ENCODE measurements around the gene LRP10. TPM values are rescaled to one million over a fixed set of nuclear protein-coding genes. Genes with fewer than 3 reads are reported as not detected.
A peak's percentile ranks its signal among the peaks of the same experiment; 100 is the strongest.

LRP10 gene
- total and polyA plus RNA-seq, 2 donors (not counting 1 experiment from before 2014, with no cell fraction given), result 99.7 to 120 TPM

DNA sequence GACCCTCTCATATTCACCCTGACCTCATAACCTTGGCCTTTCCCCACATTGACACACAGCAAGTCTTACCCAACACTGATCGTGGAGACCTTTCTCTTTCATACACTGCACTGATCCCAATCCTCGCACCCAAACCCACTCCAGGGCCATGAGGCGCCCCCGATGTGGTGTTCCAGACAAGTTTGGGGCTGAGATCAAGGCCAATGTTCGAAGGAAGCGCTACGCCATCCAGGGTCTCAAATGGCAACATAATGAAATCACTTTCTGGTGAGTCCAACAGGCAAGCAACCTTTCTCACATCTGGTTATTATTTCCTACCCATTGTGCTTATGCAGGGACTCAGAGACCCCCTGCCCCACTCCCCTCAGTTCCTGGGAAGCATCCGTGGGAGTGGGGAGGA is 29.8 kb upstream of the LRP10 start:
- no peak overlapping the region for H3K27ac ChIP-seq (ENCODE audit: low read length in 2 of 2)
- Mint-ChIP-seq H3K4me1 (peaks cover 9% of the 10 kb centered on the region), H3K4me3 (no peak overlapping the region), H3K9me3 (ENCODE audit: insufficient read depth) (no peaks in the 10 kb centered on the region), H3K27ac (peak overlapping the region; percentile 5), H3K27me3 (peaks cover 4% of the 10 kb centered on the region)
- ChIA-PET POLR2A (no interaction called here), CTCF (interaction anchor here (1.9 kb wide), 1 partner anchor 11 kb away, joined by 9 read pairs; no protein-coding TSS in a partner anchor)
- no peaks in the 10 kb centered on the region for H3K79me2 ChIP-seq (ENCODE audit: control insufficient read depth, insufficient read depth, low read length)
- ATAC-seq (ENCODE audit: low read depth) (no peak), DNase-seq (no peak)
- H4K20me1 ChIP-seq (ENCODE audit: control insufficient read depth, insufficient read depth, low read length, poor library complexity, severe bottlenecking), result no peaks in the 10 kb centered on the region
- intact Hi-C loops (cut with micrococcal nuclease), result no loop called here
- H3K9ac ChIP-seq (ENCODE audit: low read length), result no peak overlapping the region
- H2AFZ ChIP-seq (ENCODE audit: insufficient read depth, low read depth, low read length, poor library complexity, severe bottlenecking), result no peak overlapping the region
- TF ChIP-seq, protein P1, sequence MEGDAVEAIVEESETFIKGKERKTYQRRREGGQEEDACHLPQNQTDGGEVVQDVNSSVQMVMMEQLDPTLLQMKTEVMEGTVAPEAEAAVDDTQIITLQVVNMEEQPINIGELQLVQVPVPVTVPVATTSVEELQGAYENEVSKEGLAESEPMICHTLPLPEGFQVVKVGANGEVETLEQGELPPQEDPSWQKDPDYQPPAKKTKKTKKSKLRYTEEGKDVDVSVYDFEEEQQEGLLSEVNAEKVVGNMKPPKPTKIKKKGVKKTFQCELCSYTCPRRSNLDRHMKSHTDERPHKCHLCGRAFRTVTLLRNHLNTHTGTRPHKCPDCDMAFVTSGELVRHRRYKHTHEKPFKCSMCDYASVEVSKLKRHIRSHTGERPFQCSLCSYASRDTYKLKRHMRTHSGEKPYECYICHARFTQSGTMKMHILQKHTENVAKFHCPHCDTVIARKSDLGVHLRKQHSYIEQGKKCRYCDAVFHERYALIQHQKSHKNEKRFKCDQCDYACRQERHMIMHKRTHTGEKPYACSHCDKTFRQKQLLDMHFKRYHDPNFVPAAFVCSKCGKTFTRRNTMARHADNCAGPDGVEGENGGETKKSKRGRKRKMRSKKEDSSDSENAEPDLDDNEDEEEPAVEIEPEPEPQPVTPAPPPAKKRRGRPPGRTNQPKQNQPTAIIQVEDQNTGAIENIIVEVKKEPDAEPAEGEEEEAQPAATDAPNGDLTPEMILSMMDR (IDR thresholded peaks at IDR 0.05), result no peak
- 92% methylated on average over 7 of the region's 8 CpGs for WGBS (ENCODE audit: insufficient coverage)
- no peak overlapping the region for H3K4me3 ChIP-seq (ENCODE audit: control extremely low read depth in 1 of 5, extremely low read depth in 1 of 5, insufficient read depth in 1 of 5, low read depth in 2 of 5, low read length in 4 of 5)
- peaks cover 0 to 35% (median 11%) of the 10 kb centered on the region in 4 experiments for H3K27me3 ChIP-seq (replicated peaks in 1 of 4; ENCODE audit: control extremely low read depth in 1 of 4, control insufficient read depth in 3 of 4, insufficient read depth in 4 of 4, low read length in 3 of 4)
- H3K4me1 ChIP-seq (ENCODE audit: control insufficient read depth in 2 of 2, insufficient read depth in 2 of 2, low read length in 2 of 2), result peaks cover 12 to 15% of the 10 kb centered on the region in 2 donors
- no peaks in the 10 kb centered on the region for H3K36me3 ChIP-seq (replicated peaks in 1 of 2; ENCODE audit: control extremely low read depth in 1 of 2, control insufficient read depth in 1 of 2, extremely low read depth in 1 of 2, insufficient read depth in 2 of 2, low read length in 1 of 2)
- no peak overlapping the region for H3K4me2 ChIP-seq (replicated peaks; ENCODE audit: low read depth, low read length, poor library complexity, severe bottlenecking)
- peaks cover 0 to 5% (median 0%) of the 10 kb centered on the region in 3 donors for H3K9me3 ChIP-seq (ENCODE audit: control extremely low read depth in 1 of 3, control insufficient read depth in 2 of 3, insufficient read depth in 1 of 3, low read length in 2 of 3)

DNA sequence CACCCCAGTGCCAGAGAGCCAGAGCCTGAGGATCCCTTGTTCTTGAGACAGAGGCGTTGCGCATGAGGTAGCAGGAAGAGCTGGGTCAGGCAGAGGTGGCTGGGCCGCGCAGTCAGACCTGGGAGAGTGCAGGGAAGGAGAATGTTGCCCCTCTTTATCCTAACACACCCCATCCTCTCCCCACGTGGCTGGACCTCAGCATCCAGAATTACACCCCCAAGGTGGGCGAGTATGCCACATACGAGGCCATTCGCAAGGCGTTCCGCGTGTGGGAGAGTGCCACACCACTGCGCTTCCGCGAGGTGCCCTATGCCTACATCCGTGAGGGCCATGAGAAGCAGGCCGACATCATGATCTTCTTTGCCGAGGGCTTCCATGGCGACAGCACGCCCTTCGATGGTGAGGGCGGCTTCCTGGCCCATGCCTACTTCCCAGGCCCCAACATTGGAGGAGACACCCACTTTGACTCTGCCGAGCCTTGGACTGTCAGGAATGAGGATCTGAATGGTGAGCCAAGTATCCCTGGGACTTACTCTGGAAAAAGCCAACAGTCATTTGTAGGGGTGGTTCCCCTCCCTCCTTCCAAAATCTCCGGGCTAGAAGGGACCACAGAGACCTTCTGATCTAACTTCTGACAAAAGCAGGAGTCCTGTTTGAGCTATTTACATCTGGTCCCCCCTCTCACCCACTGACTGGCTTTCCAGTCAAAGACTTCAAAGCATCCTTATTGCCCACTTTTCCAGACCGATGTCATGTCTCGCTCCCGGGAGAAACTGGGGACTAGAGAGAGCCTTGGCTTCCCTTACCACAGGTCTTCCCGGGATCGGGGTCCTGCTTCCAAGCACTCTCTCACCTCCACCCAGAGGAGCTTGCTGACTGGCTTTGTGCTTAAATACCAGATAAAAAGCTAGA is 29.1 kb upstream of the LRP10 start:
- Mint-ChIP-seq H3K27ac (no peak overlapping the region), H3K27me3 (peaks cover 5% of the 10 kb centered on the region), H3K4me1 (peaks cover 5% of the 10 kb centered on the region), H3K4me3 (no peak overlapping the region), H3K9me3 (ENCODE audit: insufficient read depth) (no peaks in the 10 kb centered on the region)
- peaks cover 0 to 5% (median 0%) of the 10 kb centered on the region in 3 donors for H3K9me3 ChIP-seq (ENCODE audit: control extremely low read depth in 1 of 3, control insufficient read depth in 2 of 3, insufficient read depth in 1 of 3, low read length in 2 of 3)
- intact Hi-C loops (cut with micrococcal nuclease), result no loop called here
- H3K4me2 ChIP-seq (replicated peaks; ENCODE audit: low read depth, low read length, poor library complexity, severe bottlenecking), result no peak overlapping the region
- H3K27me3 ChIP-seq (replicated peaks in 1 of 4; ENCODE audit: control extremely low read depth in 1 of 4, control insufficient read depth in 3 of 4, insufficient read depth in 4 of 4, low read length in 3 of 4), result peaks cover 0 to 33% (median 9%) of the 10 kb centered on the region in 4 experiments
- ChIA-PET CTCF (interaction anchor here (0.9 to 1.9 kb wide), 2 partner anchors 10 to 19 kb away, joined by 4 to 9 read pairs; no protein-coding TSS in a partner anchor), POLR2A (no interaction called here)
- H4K20me1 ChIP-seq (ENCODE audit: control insufficient read depth, insufficient read depth, low read length, poor library complexity, severe bottlenecking), result no peaks in the 10 kb centered on the region
- 98% methylated on average over 25 of the region's 28 CpGs for WGBS (ENCODE audit: insufficient coverage)
- no peak overlapping the region for H3K9ac ChIP-seq (ENCODE audit: low read length)
- TF ChIP-seq EZH2 (IDR thresholded peaks at IDR 0.05; ENCODE audit: borderline replicate concordance, insufficient read depth, low read depth, low read length, poor library complexity, severe bottlenecking), result no peak
- TF ChIP-seq, protein P1 (IDR thresholded peaks at IDR 0.05), result no peak
- H3K27ac ChIP-seq (ENCODE audit: low read length in 2 of 2), result no peak overlapping the region
- peaks cover 8 to 9% of the 10 kb centered on the region in 2 donors for H3K4me1 ChIP-seq (ENCODE audit: control insufficient read depth in 2 of 2, insufficient read depth in 2 of 2, low read length in 2 of 2)
- H3K4me3 ChIP-seq (ENCODE audit: control extremely low read depth in 1 of 5, extremely low read depth in 1 of 5, insufficient read depth in 1 of 5, low read depth in 2 of 5, low read length in 4 of 5), result no peak overlapping the region
- no peaks in the 10 kb centered on the region for H3K79me2 ChIP-seq (ENCODE audit: control insufficient read depth, insufficient read depth, low read length)
- no peak for ATAC-seq (ENCODE audit: low read depth)
- H2AFZ ChIP-seq (ENCODE audit: insufficient read depth, low read depth, low read length, poor library complexity, severe bottlenecking), result no peak overlapping the region
- DNase-seq, result no peak
- no peaks in the 10 kb centered on the region for H3K36me3 ChIP-seq (replicated peaks in 1 of 2; ENCODE audit: control extremely low read depth in 1 of 2, control insufficient read depth in 1 of 2, extremely low read depth in 1 of 2, insufficient read depth in 2 of 2, low read length in 1 of 2)
